HCT116 (cell line): ENCODE measurements around the gene IL15. TPM values are rescaled to one million over a fixed set of nuclear protein-coding genes. Genes with fewer than 3 reads are reported as not detected.

Experiments used
- ATAC-seq: fragments of 200-7000 bp; cut with Tn5 transposase; 2 replicates; pipeline ENCODE4 v1.9.1; 2020; ENCODE audit warnings: mild to moderate bottlenecking, moderate library complexity
- BruUV-seq: library from RNA; stranded (reverse); fragments of 400-500 nt; replicated peaks from 2 replicates; lab custom pipeline; 2021; lab: Mats Ljungman, UMichigan
- CTCF ChIA-PET: fragments of 300-600 bp; sonication (Branson Sonifier 250); formaldehyde crosslinking; loops from one replicate; lab custom pipeline; 2021; ENCODE audit warnings: antibody characterized with exemption; lab: Charles Lee
- POLR2A ChIA-PET: fragments of 300-600, 350-600 bp; sonication (Branson Sonifier 250); formaldehyde crosslinking; loops from one replicate; lab custom pipeline; 2021; ENCODE audit warnings: antibody characterized with exemption; lab: Charles Lee
- RAD21 ChIA-PET, 2 experiments: fragments of 300-600 bp; sonication (Branson Sonifier 250); formaldehyde crosslinking; loops; one replicate each; lab custom pipeline; 2023; ENCODE audit warnings: low total read pairs in 2 of 2; ENCODE audit not compliant: uncharacterized antibody in 2 of 2, unreplicated experiment in 2 of 2, low non-redundant PET in 1 of 2; lab: Charles Lee
- DNase-seq: peaks from one replicate; pipeline ENCODE4 v3.0.0-alpha.2; 2010; ENCODE audit warnings: low read depth, low spot score
- H2AFZ ChIP-seq: fragments of 200-600 bp; shearing (Covaris generic), sonication (generic); 2 replicates; pipeline ENCODE4 v1.6.1; 2017; ENCODE audit warnings: low read depth, mixed run types, mixed read lengths, antibody characterized with exemption, low read length; ENCODE audit not compliant: poor library complexity, severe bottlenecking
- H3K27ac ChIP-seq: 2 replicates; pipeline ENCODE4 v1.5.1; 2012; ENCODE audit warnings: low read depth, low read length
- H3K27me3 ChIP-seq: fragments of 200-600 bp; sonication (generic); 2 replicates; pipeline ENCODE4 v1.6.1; 2016; ENCODE audit warnings: mixed run types, low read length, mixed read lengths; ENCODE audit not compliant: insufficient read depth
- H3K36me3 ChIP-seq, 2 experiments: fragments of 200-500 bp in 1 of 2; fragments of 200-600 bp in 1 of 2; sonication (Bioruptor generic) in 1 of 2; sonication (generic) in 1 of 2; 2 replicates each; pipeline versions ENCODE4 v1.5.1 to v1.6.1; 2014 to 2016; ENCODE audit warnings: low read length in 2 of 2, inconsistent platforms in 1 of 2, mixed read lengths in 1 of 2, mixed run types in 1 of 2; ENCODE audit not compliant: insufficient read depth in 2 of 2, control insufficient read depth in 1 of 2
- H3K4me1 ChIP-seq, 2 experiments: fragments of 200-600 bp in 1 of 2; sonication (generic) in 1 of 2; 2 replicates each; pipeline versions ENCODE4 v1.5.1 to v1.6.1; 2012 to 2017; ENCODE audit warnings: low read length in 2 of 2, inconsistent platforms in 1 of 2, mild to moderate bottlenecking in 1 of 2, mixed read lengths in 1 of 2, mixed run types in 1 of 2, moderate library complexity in 1 of 2; ENCODE audit not compliant: insufficient read depth in 2 of 2, control insufficient read depth in 1 of 2
- H3K4me2 ChIP-seq: fragments of 200-600 bp; sonication (generic); 2 replicates; pipeline ENCODE4 v1.6.1; 2017; ENCODE audit warnings: mixed run types, low read length, mixed read lengths
- H3K4me3 ChIP-seq, 2 experiments: fragments of 200-600 bp in 1 of 2; sonication (generic) in 1 of 2; replicated peaks in 1 of 2; 2 replicates each; pipeline ENCODE4 v1.5.1; 2011 to 2016; ENCODE audit warnings: low read length in 2 of 2, control low read depth in 1 of 2, low read depth in 1 of 2, mild to moderate bottlenecking in 1 of 2, mixed read lengths in 1 of 2, mixed run types in 1 of 2
- H3K79me2 ChIP-seq: fragments of 200-600 bp; sonication (generic); 2 replicates; pipeline ENCODE4 v1.6.1; 2017; ENCODE audit warnings: mild to moderate bottlenecking, mixed run types, low read length, moderate library complexity, mixed read lengths; ENCODE audit not compliant: insufficient read depth
- H3K9ac ChIP-seq: fragments of 200-600 bp; sonication (generic); 2 replicates; pipeline ENCODE4 v1.6.1; 2016; ENCODE audit warnings: low read length, mixed read lengths
- H3K9me2 ChIP-seq: fragments of 200-600 bp; sonication (generic), shearing (Covaris generic); 2 replicates; pipeline ENCODE4 v1.6.1; 2017; ENCODE audit warnings: mixed run types, mild to moderate bottlenecking, moderate library complexity; ENCODE audit not compliant: insufficient read depth
- H3K9me3 ChIP-seq, 2 experiments: fragments of 200-500 bp in 1 of 2; fragments of 200-600 bp in 1 of 2; sonication (Bioruptor generic) in 1 of 2; sonication (generic) in 1 of 2; 2 replicates each; pipeline ENCODE4 v1.6.1; 2014 to 2017; ENCODE audit warnings: low read length in 2 of 2, mixed read lengths in 2 of 2, inconsistent platforms in 1 of 2, low read depth in 1 of 2, mild to moderate bottlenecking in 1 of 2, mixed run types in 1 of 2, moderate library complexity in 1 of 2; ENCODE audit not compliant: control insufficient read depth in 1 of 2, insufficient read depth in 1 of 2
- H4K20me1 ChIP-seq: fragments of 200-600 bp; sonication (generic), shearing (Covaris generic); 2 replicates; pipeline ENCODE4 v1.6.1; 2017; ENCODE audit warnings: mixed run types, mild to moderate bottlenecking, moderate library complexity; ENCODE audit not compliant: insufficient read depth
- CBX3 ChIP-seq: IDR thresholded peaks from 2 replicates; pipeline ENCODE4 v1.6.1; 2012; ENCODE audit warnings: low read depth
- CEBPB ChIP-seq: IDR thresholded peaks from 2 replicates; pipeline ENCODE4 v1.6.1; 2012; ENCODE audit warnings: low read depth
- CTCF ChIP-seq, 3 experiments: fragments of 200-600 bp in 1 of 3; sonication (generic) in 1 of 3; IDR thresholded peaks in 2 of 3; conservative IDR thresholded peaks in 1 of 3; 2 replicates each; pipeline ENCODE4 v1.5.1; 2012 to 2017; ENCODE audit warnings: low read depth in 2 of 3, low read length in 2 of 3, antibody characterized with exemption in 1 of 3, borderline replicate concordance in 1 of 3, control low read depth in 1 of 3, mild to moderate bottlenecking in 1 of 3, mixed read lengths in 1 of 3, mixed run types in 1 of 3, moderate library complexity in 1 of 3; ENCODE audit not compliant: insufficient read depth in 1 of 3
- EGR1 ChIP-seq: IDR thresholded peaks from 2 replicates; pipeline ENCODE4 v1.6.1; 2012; ENCODE audit warnings: low read depth
- ELF1 ChIP-seq: IDR thresholded peaks from 2 replicates; pipeline ENCODE4 v1.6.1; 2012; ENCODE audit warnings: low read depth, borderline replicate concordance
- EZH2 ChIP-seq: fragments of 200-600 bp; sonication (generic); IDR thresholded peaks from 2 replicates; pipeline ENCODE4 v1.6.1; 2017; ENCODE audit warnings: antibody characterized with exemption, mixed run types
- FOSL1 ChIP-seq: IDR thresholded peaks from 2 replicates; pipeline ENCODE4 v1.6.1; 2012; ENCODE audit warnings: low read depth
- POLR2A ChIP-seq: IDR thresholded peaks from 2 replicates; pipeline ENCODE4 v1.7.0; 2011; ENCODE audit warnings: borderline replicate concordance; ENCODE audit not compliant: insufficient read depth, insufficient read length; ENCODE audit errors: extremely low read depth
- POLR2AphosphoS5 ChIP-seq: IDR thresholded peaks from 2 replicates; pipeline ENCODE4 v1.6.1; 2011; ENCODE audit warnings: mild to moderate bottlenecking, low read depth, low read length, moderate library complexity
- RAD21 ChIP-seq: IDR thresholded peaks from 2 replicates; pipeline ENCODE4 v1.6.1; 2012; ENCODE audit warnings: low read depth, mild to moderate bottlenecking
- SRF ChIP-seq: IDR thresholded peaks from 2 replicates; pipeline ENCODE4 v1.6.1; 2012; ENCODE audit warnings: low read depth
- YY1 ChIP-seq: IDR thresholded peaks from 2 replicates; pipeline ENCODE4 v1.6.1; 2011; ENCODE audit warnings: low read length, low read depth, moderate library complexity, mild to moderate bottlenecking; ENCODE audit not compliant: insufficient replicate concordance; ENCODE audit errors: extremely low read depth
- ZBTB33 ChIP-seq: IDR thresholded peaks from 2 replicates; pipeline ENCODE4 v1.6.1; 2011; ENCODE audit warnings: mild to moderate bottlenecking, low read length, moderate library complexity; ENCODE audit not compliant: insufficient replicate concordance; ENCODE audit errors: extremely low read depth
- ZFX ChIP-seq: fragments of 450-650 bp; IDR thresholded peaks from 2 replicates; pipeline ENCODE4 v1.6.1; 2017
- ZNF274 ChIP-seq: fragments of 200-500 bp; sonication (Bioruptor generic); IDR thresholded peaks from 2 replicates; pipeline ENCODE4 v1.6.1; 2014; ENCODE audit warnings: mild to moderate bottlenecking, low read depth, low read length, inconsistent platforms
- intact Hi-C: fragments of 100-400 bp; cut with micrococcal nuclease; formaldehyde crosslinking; loops from 2 replicates; pipeline ENCODE4 v1.10.0; 2022
- total RNA-seq: library from RNA; stranded (reverse); gene quantifications from one replicate; pipeline ENCODE4 v1.2.1, GENCODE V29; 2021; ENCODE audit not compliant: unreplicated experiment

IL15 gene
- total RNA-seq, 1 experiment from 2014 or later, result 1.2 TPM

DNA sequence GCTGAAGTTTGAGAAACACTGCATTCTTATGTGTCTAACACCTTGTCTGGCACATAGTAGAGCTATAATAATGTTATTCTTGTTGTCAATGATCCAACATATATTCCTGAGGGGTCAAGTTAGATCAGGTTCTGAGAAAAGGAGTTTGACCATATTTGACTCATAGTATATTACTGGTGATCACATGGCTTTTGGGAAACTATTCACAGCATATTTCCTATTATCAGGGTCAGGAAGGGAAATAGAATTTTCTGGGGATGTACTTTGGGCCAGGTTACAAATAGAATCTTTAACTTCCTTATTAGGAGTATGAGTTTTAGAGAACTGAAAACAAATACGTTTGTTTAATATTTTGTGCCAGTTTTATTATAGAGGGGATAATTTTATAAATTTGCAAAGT is 11.6 kb downstream of the IL15 start:
- no peaks in the 10 kb centered on the region for H3K27me3 ChIP-seq
- H3K9ac ChIP-seq, result no peak overlapping the region
- no TSS peak for BruUV-seq
- no peak for TF ChIP-seq EGR1
- TF ChIP-seq POLR2AphosphoS5, result no peak
- TF ChIP-seq YY1, result no peak
- no peak for TF ChIP-seq ZBTB33
- TF ChIP-seq SRF, result no peak
- TF ChIP-seq CEBPB, result no peak
- no peak for TF ChIP-seq EZH2
- TF ChIP-seq RAD21, result no peak
- TF ChIP-seq FOSL1, result no peak
- no peak for TF ChIP-seq ELF1
- TF ChIP-seq ZNF274, result no peak
- TF ChIP-seq CBX3, result no peak
- TF ChIP-seq POLR2A, result no peak
- no peak for TF ChIP-seq CTCF (IDR thresholded peaks at IDR 0.05 in 2 of 3, conservative IDR thresholded peaks at IDR 0.05 in 1 of 3; ENCODE audit: borderline replicate concordance in 1 of 3, insufficient read depth in 1 of 3, low read depth in 2 of 3, low read length in 2 of 3)
- TF ChIP-seq ZFX, result no peak
- DNase-seq (no peak), ATAC-seq (no peak)
- CTCF ChIA-PET, result no interaction called here
- H3K4me3 ChIP-seq, result no peak overlapping the region
- H3K4me1 ChIP-seq, result peaks cover 0 to 12% of the 10 kb centered on the region in 2 experiments; a peak in 2 of 4 replicates
- RAD21 ChIA-PET, result no interaction called here
- H3K9me3 ChIP-seq, result no peaks in the 10 kb centered on the region
- H3K36me3 ChIP-seq, result no peaks in the 10 kb centered on the region
- H3K79me2 ChIP-seq, result no peaks in the 10 kb centered on the region
- no peaks in the 10 kb centered on the region for H4K20me1 ChIP-seq
- H3K27ac ChIP-seq, result no peak overlapping the region
- H3K4me2 ChIP-seq, result no peak overlapping the region
- POLR2A ChIA-PET, result no interaction called here
- intact Hi-C loops, result no loop called here
- no peaks in the 10 kb centered on the region for H3K9me2 ChIP-seq
- no peak overlapping the region for H2AFZ ChIP-seq
